H9 (cell line): ENCODE results near the gene FAM210A. TPM values are rescaled to one million over a fixed set of nuclear protein-coding genes. Genes with fewer than 3 reads are reported as not detected.

ENCODE experiments used
- DNase-seq: peaks from one replicate; pipeline ENCODE4 v3.0.0-alpha.2; 2017
- H2AFZ ChIP-seq: one replicate; pipeline ENCODE4 v1.6.1; 2013; ENCODE audit warnings: mild to moderate bottlenecking, low read length, control low read depth, moderate library complexity
- H2AK5ac ChIP-seq: 2 replicates; pipeline ENCODE4 v1.6.1; 2013; ENCODE audit warnings: low read length, control low read depth, mixed read lengths; ENCODE audit not compliant: insufficient read length
- H2BK120ac ChIP-seq: one replicate; pipeline ENCODE4 v1.6.1; 2013; ENCODE audit warnings: low read depth, mild to moderate bottlenecking, low read length, control low read depth, inconsistent platforms; ENCODE audit not compliant: poor library complexity, severe bottlenecking
- H2BK12ac ChIP-seq: 2 replicates; pipeline ENCODE4 v1.6.1; 2013; ENCODE audit warnings: low read length, control low read depth, mixed read lengths, low read depth; ENCODE audit not compliant: insufficient read length
- H2BK15ac ChIP-seq: 2 replicates; pipeline ENCODE4 v1.6.1; 2013; ENCODE audit warnings: low read depth, low read length, control low read depth
- H2BK20ac ChIP-seq: one replicate; pipeline ENCODE4 v1.6.1; 2013; ENCODE audit warnings: low read depth, mild to moderate bottlenecking, low read length, control low read depth, inconsistent platforms; ENCODE audit not compliant: poor library complexity, severe bottlenecking
- H2BK5ac ChIP-seq: 2 replicates; pipeline ENCODE4 v1.6.1; 2013; ENCODE audit warnings: low read length, control low read depth, mixed read lengths; ENCODE audit not compliant: insufficient read length
- H3K14ac ChIP-seq: 2 replicates; pipeline ENCODE4 v1.6.1; 2013; ENCODE audit warnings: low read length, control low read depth; ENCODE audit not compliant: insufficient read depth
- H3K18ac ChIP-seq: 2 replicates; pipeline ENCODE4 v1.6.1; 2013; ENCODE audit warnings: low read depth, mild to moderate bottlenecking, mixed read lengths, low read length, control low read depth; ENCODE audit not compliant: insufficient read length
- H3K23ac ChIP-seq: 2 replicates; pipeline ENCODE4 v1.6.1; 2013; ENCODE audit warnings: low read length, control low read depth, mixed read lengths, low read depth; ENCODE audit not compliant: insufficient read length
- H3K23me2 ChIP-seq: 2 replicates; pipeline ENCODE4 v1.6.1; 2013; ENCODE audit warnings: low read depth, mild to moderate bottlenecking, mixed read lengths, low read length, control low read depth; ENCODE audit not compliant: insufficient read length, poor library complexity, severe bottlenecking
- H3K27ac ChIP-seq: 2 replicates; pipeline ENCODE4 v1.5.1; 2013; ENCODE audit warnings: low read length, control low read depth, mixed read lengths, low read depth; ENCODE audit not compliant: insufficient read length
- H3K27me3 ChIP-seq: 2 replicates; pipeline ENCODE4 v1.6.1; 2013; ENCODE audit warnings: low read length, control low read depth, inconsistent platforms; ENCODE audit not compliant: insufficient read depth
- H3K4ac ChIP-seq: 2 replicates; pipeline ENCODE4 v1.6.1; 2013; ENCODE audit warnings: low read depth, mild to moderate bottlenecking, control low read depth, inconsistent platforms, low read length, moderate library complexity
- H3K4me1 ChIP-seq: 2 replicates; pipeline ENCODE4 v1.6.1; 2013; ENCODE audit warnings: low read length, control low read depth, inconsistent platforms; ENCODE audit not compliant: insufficient read depth
- H3K4me2 ChIP-seq: 2 replicates; pipeline ENCODE4 v1.6.1; 2013; ENCODE audit warnings: low read length, control low read depth, mixed read lengths; ENCODE audit not compliant: insufficient read length, insufficient read depth
- H3K56ac ChIP-seq: 2 replicates; pipeline ENCODE4 v1.6.1; 2013; ENCODE audit warnings: low read depth, mild to moderate bottlenecking, mixed read lengths, low read length, control low read depth; ENCODE audit not compliant: insufficient read length
- H3K79me1 ChIP-seq: 2 replicates; pipeline ENCODE4 v1.6.1; 2013; ENCODE audit warnings: low read depth, mild to moderate bottlenecking, moderate library complexity, low read length, control low read depth, inconsistent platforms; ENCODE audit not compliant: insufficient read depth, poor library complexity, severe bottlenecking
- H3K79me2 ChIP-seq: 2 replicates; pipeline ENCODE4 v1.6.1; 2013; ENCODE audit warnings: low read length, control low read depth, inconsistent platforms; ENCODE audit not compliant: insufficient read depth
- H3K9ac ChIP-seq: 2 replicates; pipeline ENCODE4 v1.6.1; 2013; ENCODE audit warnings: low read length, control low read depth, mixed read lengths; ENCODE audit not compliant: insufficient read length; ENCODE audit errors: extremely low read depth
- H3K9me3 ChIP-seq: one replicate; pipeline ENCODE4 v1.6.1; 2013; ENCODE audit warnings: low read depth, low read length, inconsistent platforms; ENCODE audit not compliant: control insufficient read depth
- H3T11ph ChIP-seq: one replicate; pipeline ENCODE4 v1.6.1; 2013; ENCODE audit warnings: mild to moderate bottlenecking, low read length, control low read depth, inconsistent platforms
- H4K20me1 ChIP-seq: one replicate; pipeline ENCODE4 v1.6.1; 2013; ENCODE audit not compliant: control insufficient read depth, insufficient read length, insufficient read depth
- H4K5ac ChIP-seq: 2 replicates; pipeline ENCODE4 v1.6.1; 2013; ENCODE audit warnings: low read depth, mild to moderate bottlenecking, mixed read lengths, low read length, control low read depth; ENCODE audit not compliant: insufficient read length
- H4K8ac ChIP-seq: replicated peaks from 2 replicates; pipeline ENCODE4 v1.6.1; 2013; ENCODE audit warnings: low read length, control low read depth, mixed read lengths, low read depth; ENCODE audit not compliant: insufficient read length
- H4K91ac ChIP-seq: 2 replicates; pipeline ENCODE4 v1.6.1; 2013; ENCODE audit warnings: low read depth, mild to moderate bottlenecking, moderate library complexity, mixed read lengths, low read length, control low read depth; ENCODE audit not compliant: insufficient read length
- H3K27ac Mint-ChIP-seq, 3 experiments: 2 replicates in 2 of 3; 3 replicates in 1 of 3; pipeline ENCODE4 v1.8.0; 2020 to 2021; ENCODE audit warnings: mixed read lengths in 3 of 3, mild to moderate bottlenecking in 1 of 3, moderate library complexity in 1 of 3
- H3K27me3 Mint-ChIP-seq: 2 replicates; pipeline ENCODE4 v1.8.0; 2021; ENCODE audit warnings: low read depth, mild to moderate bottlenecking, moderate library complexity, mixed read lengths
- H3K36me3 Mint-ChIP-seq, 3 experiments: 2 replicates in 2 of 3; 3 replicates in 1 of 3; pipeline ENCODE4 v1.8.0; 2020 to 2021; ENCODE audit warnings: low read depth in 3 of 3, mixed read lengths in 3 of 3; ENCODE audit not compliant: insufficient read depth in 1 of 3
- H3K4me1 Mint-ChIP-seq, 2 experiments: 2 replicates each; pipeline ENCODE4 v1.8.0; 2020; ENCODE audit warnings: mixed read lengths in 2 of 2
- H3K4me3 Mint-ChIP-seq, 2 experiments: 2 replicates in 1 of 2; 3 replicates in 1 of 2; pipeline ENCODE4 v1.8.0; 2020 to 2021; ENCODE audit warnings: mild to moderate bottlenecking in 2 of 2, mixed read lengths in 2 of 2, moderate library complexity in 1 of 2
- H3K9me3 Mint-ChIP-seq, 2 experiments: 2 replicates in 1 of 2; 3 replicates in 1 of 2; pipeline ENCODE4 v1.8.0; 2020; ENCODE audit warnings: mild to moderate bottlenecking in 2 of 2, mixed read lengths in 2 of 2, moderate library complexity in 1 of 2
- WGBS: extraction: QIAGEN DNeasy Blood & Tissue Kit; methylation state at CpG from one replicate; pipeline ENCODE4 v1.1.7; 2013; ENCODE audit warnings: missing lambda C conversion rate, low lambda C conversion rate, mixed read lengths; ENCODE audit not compliant: insufficient read length; ENCODE audit errors: extremely low coverage; 5-methylcytosine and 5-hydroxymethylcytosine counted together
- total RNA-seq: library from RNA; stranded (reverse); gene quantifications from 2 replicates; pipeline ENCODE4 v1.2.1, GENCODE V29; 2021
- TF ChIP-seq, protein P1 (sequence below): fragments of 200-600 bp; sonication (generic); conservative IDR thresholded peaks from 3 replicates; pipeline ENCODE4 v1.8.0; 2021; ENCODE audit warnings: antibody characterized with exemption, mild to moderate bottlenecking

FAM210A gene
- total RNA-seq, 1 experiment from 2014 or later, result 22.5 TPM

DNA sequence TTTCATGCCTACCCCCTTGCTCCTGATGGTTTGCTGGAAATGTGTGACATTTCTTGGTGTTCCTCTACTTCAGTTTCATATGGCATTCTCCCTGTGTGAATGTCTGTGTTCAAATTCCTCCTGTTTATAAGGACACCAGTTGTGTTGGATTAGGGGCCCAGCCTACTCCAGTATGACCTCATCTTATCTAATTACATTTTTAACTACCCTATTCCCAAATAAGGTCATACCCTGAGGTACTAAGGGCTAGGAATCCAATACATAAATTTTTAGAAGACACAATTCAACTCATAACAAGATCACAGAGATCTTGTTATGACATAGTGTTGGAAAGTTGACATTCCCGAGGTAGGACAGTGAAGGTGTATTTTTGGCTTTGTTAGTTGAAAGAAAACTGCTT is 5.5 kb downstream of the FAM210A start:
- Histone ChIP-seq H3T11ph (no peak overlapping the region), H3K79me2 (peaks cover 19% of the 10 kb centered on the region; the same call in 1 of the 2 replicates), H2BK15ac (no peak overlapping the region), H4K20me1 (no peaks in the 10 kb centered on the region), H3K18ac (no peak overlapping the region), H3K14ac (no peak overlapping the region), H3K23me2 (peaks cover 6% of the 10 kb centered on the region), H3K4me1 (no peaks in the 10 kb centered on the region), H3K9ac (no peak overlapping the region), H2BK5ac (no peak overlapping the region), H2BK20ac (no peak overlapping the region), H4K91ac (no peak overlapping the region), H3K4ac (no peak overlapping the region), H3K56ac (no peak overlapping the region), H3K27me3 (no peaks in the 10 kb centered on the region), H2AK5ac (no peak overlapping the region), H3K4me2 (no peak overlapping the region), H2AFZ (no peak overlapping the region), H4K5ac (no peak overlapping the region), H3K79me1 (peaks cover 2% of the 10 kb centered on the region), H2BK120ac (no peak overlapping the region), H3K9me3 (no peaks in the 10 kb centered on the region), H4K8ac (no peak overlapping the region), H3K27ac (no peak overlapping the region), H2BK12ac (no peak overlapping the region), H3K23ac (no peak overlapping the region)
- WGBS, result no CpG with 5 or more reads among the region's 1 CpG
- Mint-ChIP-seq H3K27me3 (no peaks in the 10 kb centered on the region), H3K27ac (no peak overlapping the region), H3K4me3 (no peak overlapping the region), H3K4me1 (peaks cover 7 to 9% of the 10 kb centered on the region in 2 experiments), H3K36me3 (peaks cover 7 to 9% (median 9%) of the 10 kb centered on the region in 3 experiments; a peak in 5 of 7 replicates), H3K9me3 (peaks cover 0 to 7% of the 10 kb centered on the region in 2 experiments; a peak in 2 of 5 replicates)
- DNase-seq, result no peak
- TF ChIP-seq, protein P1, sequence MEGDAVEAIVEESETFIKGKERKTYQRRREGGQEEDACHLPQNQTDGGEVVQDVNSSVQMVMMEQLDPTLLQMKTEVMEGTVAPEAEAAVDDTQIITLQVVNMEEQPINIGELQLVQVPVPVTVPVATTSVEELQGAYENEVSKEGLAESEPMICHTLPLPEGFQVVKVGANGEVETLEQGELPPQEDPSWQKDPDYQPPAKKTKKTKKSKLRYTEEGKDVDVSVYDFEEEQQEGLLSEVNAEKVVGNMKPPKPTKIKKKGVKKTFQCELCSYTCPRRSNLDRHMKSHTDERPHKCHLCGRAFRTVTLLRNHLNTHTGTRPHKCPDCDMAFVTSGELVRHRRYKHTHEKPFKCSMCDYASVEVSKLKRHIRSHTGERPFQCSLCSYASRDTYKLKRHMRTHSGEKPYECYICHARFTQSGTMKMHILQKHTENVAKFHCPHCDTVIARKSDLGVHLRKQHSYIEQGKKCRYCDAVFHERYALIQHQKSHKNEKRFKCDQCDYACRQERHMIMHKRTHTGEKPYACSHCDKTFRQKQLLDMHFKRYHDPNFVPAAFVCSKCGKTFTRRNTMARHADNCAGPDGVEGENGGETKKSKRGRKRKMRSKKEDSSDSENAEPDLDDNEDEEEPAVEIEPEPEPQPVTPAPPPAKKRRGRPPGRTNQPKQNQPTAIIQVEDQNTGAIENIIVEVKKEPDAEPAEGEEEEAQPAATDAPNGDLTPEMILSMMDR, result no peak
